ENCODE data around the gene WDR83.

DNA sequence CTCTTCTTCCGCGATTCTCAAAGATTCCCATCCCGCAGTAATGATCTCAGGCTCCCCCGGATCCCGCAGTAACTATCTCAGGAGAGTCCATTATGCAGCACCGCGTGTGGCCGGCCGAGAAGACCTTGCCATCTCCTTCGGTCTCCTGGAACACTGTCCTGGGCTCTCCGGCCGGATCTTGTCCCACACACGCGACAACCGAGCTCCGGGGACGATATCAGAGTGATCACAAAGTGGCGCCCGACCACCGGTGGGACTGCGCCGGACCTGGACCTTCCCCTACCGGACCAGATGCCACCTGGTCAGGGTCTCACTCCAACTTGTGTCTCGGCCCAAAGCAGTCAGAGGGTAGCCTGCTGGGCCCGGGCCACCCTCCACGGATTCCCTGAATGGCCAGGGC lies 24.1 kb upstream of the WDR83 start:
- TF ChIP-seq POLR2A (IDR thresholded peaks at IDR 0.05; ENCODE audit: low read depth, low read length) = no peak
- TF ChIP-seq, protein P1, sequence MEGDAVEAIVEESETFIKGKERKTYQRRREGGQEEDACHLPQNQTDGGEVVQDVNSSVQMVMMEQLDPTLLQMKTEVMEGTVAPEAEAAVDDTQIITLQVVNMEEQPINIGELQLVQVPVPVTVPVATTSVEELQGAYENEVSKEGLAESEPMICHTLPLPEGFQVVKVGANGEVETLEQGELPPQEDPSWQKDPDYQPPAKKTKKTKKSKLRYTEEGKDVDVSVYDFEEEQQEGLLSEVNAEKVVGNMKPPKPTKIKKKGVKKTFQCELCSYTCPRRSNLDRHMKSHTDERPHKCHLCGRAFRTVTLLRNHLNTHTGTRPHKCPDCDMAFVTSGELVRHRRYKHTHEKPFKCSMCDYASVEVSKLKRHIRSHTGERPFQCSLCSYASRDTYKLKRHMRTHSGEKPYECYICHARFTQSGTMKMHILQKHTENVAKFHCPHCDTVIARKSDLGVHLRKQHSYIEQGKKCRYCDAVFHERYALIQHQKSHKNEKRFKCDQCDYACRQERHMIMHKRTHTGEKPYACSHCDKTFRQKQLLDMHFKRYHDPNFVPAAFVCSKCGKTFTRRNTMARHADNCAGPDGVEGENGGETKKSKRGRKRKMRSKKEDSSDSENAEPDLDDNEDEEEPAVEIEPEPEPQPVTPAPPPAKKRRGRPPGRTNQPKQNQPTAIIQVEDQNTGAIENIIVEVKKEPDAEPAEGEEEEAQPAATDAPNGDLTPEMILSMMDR (IDR thresholded peaks at IDR 0.05; ENCODE audit: extremely low read depth in 1 of 2, insufficient read depth in 1 of 2, low read depth in 1 of 2, low read length in 2 of 2) = no peak
- no peak for TF ChIP-seq POLR2AphosphoS5 (IDR thresholded peaks at IDR 0.05; ENCODE audit: insufficient read depth, low read depth, low read length)
- no peak for TF ChIP-seq EZH2 (IDR thresholded peaks at IDR 0.05; ENCODE audit: borderline replicate concordance, low read depth, low read length, severe bottlenecking)
